HCT116 (cell line): ENCODE data around the gene PLCB4. TPM values are rescaled to one million over a fixed set of nuclear protein-coding genes. Genes with fewer than 3 reads are reported as not detected.

Experiments
- ATAC-seq: fragments of 200-7000 bp; cut with Tn5 transposase; 2 replicates; pipeline ENCODE4 v1.9.1; 2020; ENCODE audit warnings: mild to moderate bottlenecking, moderate library complexity
- BruUV-seq: library from RNA; stranded (reverse); fragments of 400-500 nt; replicated peaks from 2 replicates; lab custom pipeline; 2021; lab: Mats Ljungman, UMichigan
- CTCF ChIA-PET: fragments of 300-600 bp; sonication (Branson Sonifier 250); formaldehyde crosslinking; loops from one replicate; lab custom pipeline; 2021; ENCODE audit warnings: antibody characterized with exemption; lab: Charles Lee
- POLR2A ChIA-PET: fragments of 300-600, 350-600 bp; sonication (Branson Sonifier 250); formaldehyde crosslinking; loops from one replicate; lab custom pipeline; 2021; ENCODE audit warnings: antibody characterized with exemption; lab: Charles Lee
- RAD21 ChIA-PET, 2 experiments: fragments of 300-600 bp; sonication (Branson Sonifier 250); formaldehyde crosslinking; loops; one replicate each; lab custom pipeline; 2023; ENCODE audit warnings: low total read pairs in 2 of 2; ENCODE audit not compliant: uncharacterized antibody in 2 of 2, unreplicated experiment in 2 of 2, low non-redundant PET in 1 of 2; lab: Charles Lee
- DNase-seq: peaks from one replicate; pipeline ENCODE4 v3.0.0-alpha.2; 2010; ENCODE audit warnings: low read depth, low spot score
- H2AFZ ChIP-seq: fragments of 200-600 bp; shearing (Covaris generic), sonication (generic); 2 replicates; pipeline ENCODE4 v1.6.1; 2017; ENCODE audit warnings: low read depth, mixed run types, mixed read lengths, antibody characterized with exemption, low read length; ENCODE audit not compliant: poor library complexity, severe bottlenecking
- H3K27ac ChIP-seq: 2 replicates; pipeline ENCODE4 v1.5.1; 2012; ENCODE audit warnings: low read depth, low read length
- H3K27me3 ChIP-seq: fragments of 200-600 bp; sonication (generic); 2 replicates; pipeline ENCODE4 v1.6.1; 2016; ENCODE audit warnings: mixed run types, low read length, mixed read lengths; ENCODE audit not compliant: insufficient read depth
- H3K36me3 ChIP-seq, 2 experiments: fragments of 200-500 bp in 1 of 2; fragments of 200-600 bp in 1 of 2; sonication (Bioruptor generic) in 1 of 2; sonication (generic) in 1 of 2; 2 replicates each; pipeline versions ENCODE4 v1.5.1 to v1.6.1; 2014 to 2016; ENCODE audit warnings: low read length in 2 of 2, inconsistent platforms in 1 of 2, mixed read lengths in 1 of 2, mixed run types in 1 of 2; ENCODE audit not compliant: insufficient read depth in 2 of 2, control insufficient read depth in 1 of 2
- H3K4me1 ChIP-seq, 2 experiments: fragments of 200-600 bp in 1 of 2; sonication (generic) in 1 of 2; 2 replicates each; pipeline versions ENCODE4 v1.5.1 to v1.6.1; 2012 to 2017; ENCODE audit warnings: low read length in 2 of 2, inconsistent platforms in 1 of 2, mild to moderate bottlenecking in 1 of 2, mixed read lengths in 1 of 2, mixed run types in 1 of 2, moderate library complexity in 1 of 2; ENCODE audit not compliant: insufficient read depth in 2 of 2, control insufficient read depth in 1 of 2
- H3K4me2 ChIP-seq: fragments of 200-600 bp; sonication (generic); 2 replicates; pipeline ENCODE4 v1.6.1; 2017; ENCODE audit warnings: mixed run types, low read length, mixed read lengths
- H3K4me3 ChIP-seq, 2 experiments: fragments of 200-600 bp in 1 of 2; sonication (generic) in 1 of 2; replicated peaks in 1 of 2; 2 replicates each; pipeline ENCODE4 v1.5.1; 2011 to 2016; ENCODE audit warnings: low read length in 2 of 2, control low read depth in 1 of 2, low read depth in 1 of 2, mild to moderate bottlenecking in 1 of 2, mixed read lengths in 1 of 2, mixed run types in 1 of 2
- H3K79me2 ChIP-seq: fragments of 200-600 bp; sonication (generic); 2 replicates; pipeline ENCODE4 v1.6.1; 2017; ENCODE audit warnings: mild to moderate bottlenecking, mixed run types, low read length, moderate library complexity, mixed read lengths; ENCODE audit not compliant: insufficient read depth
- H3K9ac ChIP-seq: fragments of 200-600 bp; sonication (generic); 2 replicates; pipeline ENCODE4 v1.6.1; 2016; ENCODE audit warnings: low read length, mixed read lengths
- H3K9me2 ChIP-seq: fragments of 200-600 bp; sonication (generic), shearing (Covaris generic); 2 replicates; pipeline ENCODE4 v1.6.1; 2017; ENCODE audit warnings: mixed run types, mild to moderate bottlenecking, moderate library complexity; ENCODE audit not compliant: insufficient read depth
- H3K9me3 ChIP-seq, 2 experiments: fragments of 200-500 bp in 1 of 2; fragments of 200-600 bp in 1 of 2; sonication (Bioruptor generic) in 1 of 2; sonication (generic) in 1 of 2; 2 replicates each; pipeline ENCODE4 v1.6.1; 2014 to 2017; ENCODE audit warnings: low read length in 2 of 2, mixed read lengths in 2 of 2, inconsistent platforms in 1 of 2, low read depth in 1 of 2, mild to moderate bottlenecking in 1 of 2, mixed run types in 1 of 2, moderate library complexity in 1 of 2; ENCODE audit not compliant: control insufficient read depth in 1 of 2, insufficient read depth in 1 of 2
- H4K20me1 ChIP-seq: fragments of 200-600 bp; sonication (generic), shearing (Covaris generic); 2 replicates; pipeline ENCODE4 v1.6.1; 2017; ENCODE audit warnings: mixed run types, mild to moderate bottlenecking, moderate library complexity; ENCODE audit not compliant: insufficient read depth
- CBX3 ChIP-seq: IDR thresholded peaks from 2 replicates; pipeline ENCODE4 v1.6.1; 2012; ENCODE audit warnings: low read depth
- ELF1 ChIP-seq: IDR thresholded peaks from 2 replicates; pipeline ENCODE4 v1.6.1; 2012; ENCODE audit warnings: low read depth, borderline replicate concordance
- MAX ChIP-seq: IDR thresholded peaks from 2 replicates; pipeline ENCODE4 v1.6.1; 2012
- POLR2A ChIP-seq: IDR thresholded peaks from 2 replicates; pipeline ENCODE4 v1.7.0; 2011; ENCODE audit warnings: borderline replicate concordance; ENCODE audit not compliant: insufficient read depth, insufficient read length; ENCODE audit errors: extremely low read depth
- POLR2AphosphoS5 ChIP-seq: IDR thresholded peaks from 2 replicates; pipeline ENCODE4 v1.6.1; 2011; ENCODE audit warnings: mild to moderate bottlenecking, low read depth, low read length, moderate library complexity
- REST ChIP-seq: IDR thresholded peaks from 2 replicates; pipeline ENCODE4 v1.6.1; 2012; ENCODE audit warnings: low read depth
- SIN3A ChIP-seq: IDR thresholded peaks from 2 replicates; pipeline ENCODE4 v1.6.1; 2012; ENCODE audit warnings: low read depth
- ZBTB33 ChIP-seq: IDR thresholded peaks from 2 replicates; pipeline ENCODE4 v1.6.1; 2011; ENCODE audit warnings: mild to moderate bottlenecking, low read length, moderate library complexity; ENCODE audit not compliant: insufficient replicate concordance; ENCODE audit errors: extremely low read depth
- intact Hi-C: fragments of 100-400 bp; cut with micrococcal nuclease; formaldehyde crosslinking; loops from 2 replicates; pipeline ENCODE4 v1.10.0; 2022
- total RNA-seq: library from RNA; stranded (reverse); gene quantifications from one replicate; pipeline ENCODE4 v1.2.1, GENCODE V29; 2021; ENCODE audit not compliant: unreplicated experiment

The PLCB4 gene
- total RNA-seq, 1 experiment from 2014 or later = 2.5 TPM

GRCh38 chr20:9515214-9515585 is 446.3 kb downstream of the PLCB4 start:
- RAD21 ChIA-PET = no interaction called here
- Histone ChIP-seq H3K4me2 (no peak overlapping the region), H3K9ac (no peak overlapping the region), H3K36me3 (no peaks in the 10 kb centered on the region), H3K27ac (no peak overlapping the region), H3K4me1 (0 out of 4 replicates have a peak, but pooled peaks cover 2 to 8% of the 10 kb centered on the region in 2 experiments), H3K4me3 (no peak overlapping the region), H3K79me2 (no peaks in the 10 kb centered on the region), H3K27me3 (peaks cover 42% of the 10 kb centered on the region), H3K9me2 (no peaks in the 10 kb centered on the region), H3K9me3 (no peaks in the 10 kb centered on the region), H4K20me1 (no peaks in the 10 kb centered on the region), H2AFZ (no peak overlapping the region)
- no peak for ATAC-seq
- CTCF ChIA-PET = no interaction called here
- POLR2A ChIA-PET = no interaction called here
- intact Hi-C loops = no loop called here
- no peak for TF ChIP-seq ELF1
- TF ChIP-seq POLR2A = no peak
- TF ChIP-seq POLR2AphosphoS5 = no peak
- TF ChIP-seq CBX3 = no peak
- no peak for TF ChIP-seq SIN3A
- TF ChIP-seq ZBTB33 = no peak
- no peak for TF ChIP-seq MAX
- no peak for TF ChIP-seq REST
- DNase-seq = no peak
- no TSS peak for BruUV-seq
